ENCODE data around the gene TSHZ2. TPM values are rescaled to one million over a fixed set of nuclear protein-coding genes. Genes with fewer than 3 reads are reported as not detected.

Gene TSHZ2
- total RNA-seq, result 0.33 and 5.6 TPM in 2 replicates

GRCh38 chr20:52972190-52972937 is at the start of gene TSHZ2:
TSHZ2 (plus strand) TSS chr20:52972358; CDS start chr20:52973294, 936 bp downstream.

